K562 (cell line): ENCODE data around the gene UTP14A. TPM values are rescaled to one million over a fixed set of nuclear protein-coding genes. Genes with fewer than 3 reads are reported as not detected.

Source experiments
- ATAC-seq: fragments of 200-7000 bp; cut with Tn5 transposase; 3 replicates; pipeline ENCODE4 v1.9.1; 2020; ENCODE audit warnings: moderate library complexity
- BruUV-seq: library from RNA; stranded (reverse); fragments of 400-500 nt; replicated peaks from 2 replicates; lab custom pipeline; 2021; lab: Mats Ljungman, UMichigan
- CTCF ChIA-PET: fragments of 300-600 bp; formaldehyde crosslinking; extraction: SDS; loops from one replicate; lab custom pipeline; 2021; ENCODE audit warnings: low intra/inter-chr PET ratio; lab: Yijun Ruan, JAX
- POLR2A ChIA-PET: fragments of 300-600, 350-650 bp; sonication (Branson Sonifier 250); formaldehyde crosslinking; extraction: SDS; loops from one replicate; lab custom pipeline; 2021; ENCODE audit warnings: antibody characterized with exemption, inconsistent platforms; lab: Yijun Ruan, JAX
- DNase-seq, 4 experiments: peaks; one replicate each; pipeline versions ENCODE4 v3.0.0 to v3.0.0-alpha.2; 2011 to 2018; ENCODE audit warnings: low spot score in 3 of 4, mixed read lengths in 3 of 4; ENCODE audit errors: extremely low read depth in 1 of 4
- FAIRE-seq: peaks from 2 replicates; lab custom pipeline; 2011; peaks lifted over from hg19 to GRCh38; lab: Jason Lieb, UNC
- H2AFZ ChIP-seq: 2 replicates; pipeline ENCODE4 v1.6.0; 2011; ENCODE audit warnings: low read depth, low read length, control low read depth, inconsistent platforms
- H3K27ac ChIP-seq: fragments of 200-600 bp; 3 replicates; pipeline ENCODE4 v1.8.0; 2011; ENCODE audit warnings: low read depth, mild to moderate bottlenecking, control low read depth, inconsistent platforms, low read length, moderate library complexity, mixed read lengths; ENCODE audit errors: extremely low read depth
- H3K27me3 ChIP-seq, 2 experiments: fragments of 300-600 bp in 1 of 2; 2 replicates in 1 of 2; 3 replicates in 1 of 2; pipeline versions ENCODE4 v1.6.0 to v1.8.0; 2011; ENCODE audit warnings: inconsistent platforms in 2 of 2, low read length in 2 of 2, mild to moderate bottlenecking in 1 of 2, mixed read lengths in 1 of 2, moderate library complexity in 1 of 2; ENCODE audit not compliant: control insufficient read depth in 2 of 2, insufficient read depth in 2 of 2
- H3K36me3 ChIP-seq: fragments of 300-600 bp; 3 replicates; pipeline ENCODE4 v1.8.0; 2011; ENCODE audit warnings: mild to moderate bottlenecking, low read length, inconsistent platforms; ENCODE audit not compliant: control insufficient read depth, insufficient read depth
- H3K4me1 ChIP-seq, 2 experiments: fragments of 200-600 bp in 1 of 2; replicated peaks in 1 of 2; 2 replicates in 1 of 2; 3 replicates in 1 of 2; pipeline versions ENCODE4 v1.5.1 to v1.8.0; 2011; ENCODE audit warnings: inconsistent platforms in 2 of 2, low read length in 2 of 2, mild to moderate bottlenecking in 1 of 2, mixed read lengths in 1 of 2, moderate library complexity in 1 of 2; ENCODE audit not compliant: control insufficient read depth in 2 of 2, insufficient read depth in 2 of 2
- H3K4me2 ChIP-seq: 2 replicates; pipeline ENCODE4 v1.6.1; 2011; ENCODE audit warnings: low read length, control low read depth, inconsistent platforms, mixed read lengths; ENCODE audit not compliant: insufficient read depth
- H3K4me3 ChIP-seq: fragments of 200-600 bp; sonication (generic), shearing (Covaris generic); 2 replicates; pipeline ENCODE4 v1.5.1; 2016; ENCODE audit warnings: control low read depth, inconsistent platforms
- H3K79me2 ChIP-seq: fragments of 200-600 bp; 3 replicates; pipeline ENCODE4 v1.8.0; 2011; ENCODE audit warnings: low read length, inconsistent platforms; ENCODE audit not compliant: control insufficient read depth, insufficient read depth
- H3K9ac ChIP-seq, 2 experiments: 2 replicates each; pipeline versions ENCODE4 v1.6.0 to v1.6.1; 2011; ENCODE audit warnings: low read depth in 2 of 2, low read length in 2 of 2, control low read depth in 1 of 2, inconsistent platforms in 1 of 2, mild to moderate bottlenecking in 1 of 2, mixed read lengths in 1 of 2; ENCODE audit not compliant: insufficient read depth in 1 of 2
- H3K9me1 ChIP-seq: one replicate; pipeline ENCODE4 v1.6.0; 2011; ENCODE audit warnings: inconsistent platforms, mild to moderate bottlenecking, low read length, moderate library complexity; ENCODE audit not compliant: control insufficient read depth, insufficient read depth
- H3K9me3 ChIP-seq: replicated peaks from 2 replicates; pipeline ENCODE4 v1.5.1; 2011; ENCODE audit warnings: low read depth, low read length, inconsistent platforms; ENCODE audit not compliant: control insufficient read depth, insufficient read depth
- H4K20me1 ChIP-seq: replicated peaks from 2 replicates; pipeline ENCODE4 v1.6.1; 2011; ENCODE audit warnings: low read length, inconsistent platforms, mixed read lengths; ENCODE audit not compliant: control insufficient read depth, insufficient read depth
- CHAMP1 ChIP-seq: fragments of 450-650 bp; IDR thresholded peaks from 2 replicates; pipeline ENCODE4 v1.6.1; 2016; ENCODE audit warnings: mild to moderate bottlenecking
- E2F3 ChIP-seq: fragments of 250-450 bp; sonication (Bioruptor Pico); IDR thresholded peaks from 2 replicates; pipeline ENCODE4 v1.4.0; 2020; ENCODE audit warnings: mild to moderate bottlenecking
- FOXO4 ChIP-seq: fragments of 450-650 bp; formaldehyde crosslinking; IDR thresholded peaks from 2 replicates; pipeline ENCODE4 v1.4.0; 2020; ENCODE audit warnings: mild to moderate bottlenecking, moderate library complexity
- L3MBTL2 ChIP-seq: fragments of 450-650 bp; IDR thresholded peaks from 2 replicates; pipeline ENCODE4 v1.6.1; 2016; ENCODE audit warnings: mild to moderate bottlenecking, moderate library complexity
- MNT ChIP-seq, 2 experiments: fragments of 450-650 bp; conservative IDR thresholded peaks; 2 replicates each; pipeline ENCODE4 v1.6.1; 2017; ENCODE audit warnings: mild to moderate bottlenecking in 2 of 2, moderate library complexity in 2 of 2
- RBM34 ChIP-seq: fragments of 200-400 bp; formaldehyde crosslinking; IDR thresholded peaks from 2 replicates; pipeline ENCODE4 v1.6.1; 2018; ENCODE audit warnings: low read length, borderline replicate concordance; ENCODE audit not compliant: insufficient read depth
- SMARCC2 ChIP-seq: fragments of 450-650 bp; IDR thresholded peaks from 2 replicates; pipeline ENCODE4 v1.6.1; 2017; ENCODE audit warnings: antibody characterized with exemption, moderate library complexity, mild to moderate bottlenecking, low read depth
- STAT6 ChIP-seq: sonication (generic); formaldehyde crosslinking; IDR thresholded peaks from 2 replicates; pipeline ENCODE4 v1.8.1; 2023; ENCODE audit warnings: mild to moderate bottlenecking, missing genetic modification reagents
- TAF15 ChIP-seq: fragments of 200-400 bp; formaldehyde crosslinking; IDR thresholded peaks from 2 replicates; pipeline ENCODE4 v1.6.1; 2017; ENCODE audit warnings: mild to moderate bottlenecking, low read depth, low read length, moderate library complexity
- ZNF444 ChIP-seq: fragments of 250-450 bp; sonication (Bioruptor Pico); IDR thresholded peaks from 2 replicates; pipeline ENCODE4 v1.4.0; 2020; ENCODE audit warnings: mild to moderate bottlenecking, moderate library complexity
- WGBS: fragments of 100-300 bp; shearing (Covaris generic); methylation state at CpG from one replicate; pipeline ENCODE4 v1.1.6; 2016; ENCODE audit warnings: low coverage, mixed read lengths; ENCODE audit not compliant: insufficient coverage; ENCODE audit errors: missing lambda C conversion rate; 5-methylcytosine and 5-hydroxymethylcytosine counted together
- in situ Hi-C: fragments of 300-500 bp; cut with MboI; formaldehyde crosslinking; loops from 4 replicates; pipeline ENCODE4 v1.15.0; 2018; ENCODE audit warnings: inconsistent platforms, mixed read lengths
- intact Hi-C: fragments of 100-400 bp; cut with micrococcal nuclease; formaldehyde crosslinking; loops from 2 replicates; pipeline ENCODE4 v1.14.2; 2022
- polyA plus RNA-seq, 8 experiments: library from polyadenylated mRNA; depleted of rRNA in 4 of 8; stranded (reverse) in 5 of 8; unstranded in 3 of 8; fragments of >200 nt; fragmentation: Nextera tagmentation in 2 of 8; fragmentation: Illumina TruSeq in 1 of 8; extraction: Ambion mirVana in 2 of 8; extraction: Trizol in 1 of 8; gene quantifications; 2 replicates each; pipeline versions ENCODE4 v1.2.1 to v1.2.3, GENCODE V29; 2011 to 2014; ENCODE audit warnings: inconsistent platforms in 1 of 8, missing spikeins in 1 of 8
- total RNA-seq, 7 experiments: library from RNA; depleted of rRNA in 6 of 7; stranded (reverse); fragments of >200 nt in 6 of 7; fragmentation: Illumina TruSeq in 2 of 7; extraction: Trizol in 2 of 7; gene quantifications; 2 replicates each; pipeline versions ENCODE4 v1.2.1 to v1.2.3, GENCODE V29; 2011 to 2021; ENCODE audit warnings: low replicate concordance in 1 of 7

Gene UTP14A
- total and polyA plus RNA-seq, 9 of the 15 experiments (the other 6 are each of a cell fraction or from before 2014, with no cell fraction given): 30.5 to 91.0 (median 64.1) TPM

GRCh38 chrX:129934461-129934860 lies 28.5 kb downstream of the UTP14A start (continued):
- TF ChIP-seq FOXO4 (CRISPR knock-in tag): no peak
- TF ChIP-seq ZNF444 (CRISPR knock-in tag): no peak
- TF ChIP-seq SMARCC2: no peak
- TF ChIP-seq TAF15: no peak

- no peak overlapping the region; the same call in 1 of the 2 replicates for H2AFZ ChIP-seq
- POLR2A ChIA-PET: interaction anchor here (1.1 kb wide), 1 partner anchor 26 kb away, joined by 3 read pairs; no protein-coding TSS in a partner anchor
- no TSS peak for BruUV-seq
- H3K4me1 ChIP-seq: peaks cover 8 to 19% of the 10 kb centered on the region in 2 experiments; a peak in 4 of 5 replicates
- no peak overlapping the region for H3K4me3 ChIP-seq
- DNase-seq: no peak
- H3K4me2 ChIP-seq: no peak overlapping the region
- no peak for ATAC-seq
- H3K27ac ChIP-seq: no peak overlapping the region
- CTCF ChIA-PET: no interaction called here
- 0 out of 4 replicates have a peak overlapping the region, but pooled peaks of 1 of the 2 experiments have one; percentile 45 for H3K9ac ChIP-seq
- FAIRE-seq: no peak
- 19% methylated on average over 5 of the region's 5 CpGs for WGBS
- no peaks in the 10 kb centered on the region for H3K9me1 ChIP-seq
- no peaks in the 10 kb centered on the region for H4K20me1 ChIP-seq
- in situ Hi-C loops: no loop called here
- no peaks in the 10 kb centered on the region for H3K27me3 ChIP-seq
- H3K9me3 ChIP-seq: no peaks in the 10 kb centered on the region
- intact Hi-C loops: no loop called here
- H3K79me2 ChIP-seq: no peaks in the 10 kb centered on the region
- H3K36me3 ChIP-seq: peaks cover 5% of the 10 kb centered on the region; the same call in 1 of the 3 replicates
- 0 out of 4 replicates have a peak, but pooled peaks of 1 of the 2 experiments have one; percentile 16 for TF ChIP-seq MNT (conservative IDR thresholded peaks at IDR 0.05)
- no peak for TF ChIP-seq RBM34
- TF ChIP-seq CHAMP1: no peak
- TF ChIP-seq E2F3 (CRISPR knock-in tag): no peak
- TF ChIP-seq STAT6 (CRISPR knock-in tag): no peak
- TF ChIP-seq L3MBTL2: 0 out of 2 replicates have a peak, but pooled peaks have one; percentile 27
Measured at GRCh38 chrX:129934952-129935351, 29.0 kb downstream of the UTP14A start.
